Activated B cell treated with CpG ODN at 0.5 μM for 24 hours (primary cell): ENCODE data around the gene IGF1R. TPM values are rescaled to one million over a fixed set of nuclear protein-coding genes. Genes with fewer than 3 reads are reported as not detected.

Source experiments
- ATAC-seq: fragments of 200-7000 bp; cut with Tn5 transposase; one replicate; pipeline ENCODE4 v1.10.0; 2021; ENCODE audit warnings: low read depth, mild to moderate bottlenecking, moderate library complexity
- CTCF ChIA-PET: fragments of 350-600 bp; sonication (Branson Sonifier 250); formaldehyde crosslinking; loops from one replicate; lab custom pipeline; 2021; ENCODE audit warnings: antibody characterized with exemption; lab: Charles Lee
- POLR2A ChIA-PET: fragments of 350-600 bp; sonication (Branson Sonifier 250); formaldehyde crosslinking; loops from one replicate; lab custom pipeline; 2021; ENCODE audit warnings: antibody characterized with exemption; lab: Charles Lee
- DNase-seq: peaks from one replicate; pipeline ENCODE4 v3.0.0; 2022
- H3K27ac Mint-ChIP-seq: one replicate; pipeline ENCODE4 v1.8.0; 2020; ENCODE audit warnings: mixed read lengths
- H3K27me3 Mint-ChIP-seq: one replicate; pipeline ENCODE4 v1.8.0; 2021; ENCODE audit warnings: mixed read lengths
- H3K36me3 Mint-ChIP-seq: one replicate; pipeline ENCODE4 v1.8.0; 2021; ENCODE audit warnings: low read depth, mixed read lengths
- H3K4me1 Mint-ChIP-seq: one replicate; pipeline ENCODE4 v1.8.0; 2021; ENCODE audit warnings: mixed read lengths
- H3K4me3 Mint-ChIP-seq: one replicate; pipeline ENCODE4 v1.8.0; 2020; ENCODE audit warnings: mild to moderate bottlenecking, mixed read lengths
- H3K9me3 Mint-ChIP-seq: one replicate; pipeline ENCODE4 v1.8.0; 2020; ENCODE audit warnings: mixed read lengths
- CTCF ChIP-seq: fragments of 200-600 bp; IDR thresholded peaks from one replicate; pipeline ENCODE4 v1.8.0; 2022; ENCODE audit warnings: antibody characterized with exemption, mild to moderate bottlenecking
- intact Hi-C: fragments of 100-400 bp; cut with micrococcal nuclease; formaldehyde crosslinking; loops from one replicate; pipeline ENCODE4 v1.15.1; 2024
- total RNA-seq: library from RNA; stranded (reverse); gene quantifications from 2 replicates; pipeline ENCODE4 v1.2.3, GENCODE V29; 2022

IGF1R gene
- total RNA-seq, 1 donor from 2014 or later, result 6.7 TPM

GRCh38 chr15:98791046-98791701 lies 142.8 kb downstream of the IGF1R start:
- DNase-seq, result no peak
- Mint-ChIP-seq H3K36me3 (no peaks in the 10 kb centered on the region), H3K9me3 (no peaks in the 10 kb centered on the region), H3K27me3 (peaks cover 2% of the 10 kb centered on the region), H3K4me3 (no peak overlapping the region), H3K27ac (no peak overlapping the region), H3K4me1 (no peaks in the 10 kb centered on the region)
- CTCF ChIA-PET, result interaction anchor here (1.0 kb wide), 1 partner anchor 12 kb away, joined by 3 read pairs; no protein-coding TSS in a partner anchor
- ATAC-seq, result no peak
- POLR2A ChIA-PET, result no interaction called here
- no peak for TF ChIP-seq CTCF
- intact Hi-C loops, result no loop called here

- H3K36me3 Mint-ChIP-seq, result no peaks in the 10 kb centered on the region
- no peak overlapping the region for H3K4me3 Mint-ChIP-seq
- no peaks in the 10 kb centered on the region for H3K4me1 Mint-ChIP-seq
- ATAC-seq (no peak), DNase-seq (no peak)
- intact Hi-C loops, result no loop called here
- no peak for TF ChIP-seq CTCF
- POLR2A ChIA-PET, result no interaction called here
- no peak overlapping the region for H3K27ac Mint-ChIP-seq
- CTCF ChIA-PET, result interaction anchor here (1.0 kb wide), 1 partner anchor 13 kb away, joined by 3 read pairs; no protein-coding TSS in a partner anchor
- no peaks in the 10 kb centered on the region for H3K9me3 Mint-ChIP-seq
- H3K27me3 Mint-ChIP-seq, result peaks cover 2% of the 10 kb centered on the region
These were observed 143.8 kb downstream of the IGF1R start for GRCh38 chr15:98792117-98792516.

- Mint-ChIP-seq H3K9me3 (no peaks in the 10 kb centered on the region), H3K27ac (no peak overlapping the region), H3K36me3 (no peaks in the 10 kb centered on the region), H3K4me3 (no peak overlapping the region), H3K4me1 (no peaks in the 10 kb centered on the region), H3K27me3 (peaks cover 2% of the 10 kb centered on the region)
- POLR2A ChIA-PET, result no interaction called here
- DNase-seq (no peak), ATAC-seq (no peak)
- TF ChIP-seq CTCF, result no peak
- CTCF ChIA-PET, result no interaction called here
- intact Hi-C loops, result no loop called here
These were observed 145.9 kb downstream of the IGF1R start for GRCh38 chr15:98794211-98794610.

DNA sequence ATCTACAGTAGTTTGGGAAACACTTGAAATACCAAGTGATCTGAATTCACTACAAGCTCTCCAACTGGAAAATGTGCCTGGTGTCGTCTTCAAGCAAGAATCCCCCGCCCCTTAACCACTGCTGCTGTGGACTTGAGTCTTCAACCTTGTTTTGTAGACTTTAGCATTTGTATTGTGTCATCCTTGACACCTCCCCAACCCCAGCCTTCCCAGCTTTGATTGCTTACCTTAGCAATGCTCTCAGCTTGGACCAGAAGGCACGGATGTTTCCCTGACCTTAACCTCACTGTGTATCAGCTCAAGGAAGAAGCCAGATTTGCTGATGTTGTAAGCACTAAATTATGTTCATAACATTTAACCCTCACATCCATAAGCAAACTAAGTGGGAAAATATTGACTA lies 146.4 kb downstream of the IGF1R start:
- Mint-ChIP-seq H3K27me3 (peaks cover 2% of the 10 kb centered on the region), H3K4me3 (no peak overlapping the region), H3K4me1 (peaks cover 2% of the 10 kb centered on the region), H3K36me3 (no peaks in the 10 kb centered on the region), H3K27ac (no peak overlapping the region), H3K9me3 (no peaks in the 10 kb centered on the region)
- ChIA-PET CTCF (no interaction called here), POLR2A (no interaction called here)
- intact Hi-C loops, result no loop called here
- ATAC-seq (no peak), DNase-seq (no peak)
- no peak for TF ChIP-seq CTCF

DNA sequence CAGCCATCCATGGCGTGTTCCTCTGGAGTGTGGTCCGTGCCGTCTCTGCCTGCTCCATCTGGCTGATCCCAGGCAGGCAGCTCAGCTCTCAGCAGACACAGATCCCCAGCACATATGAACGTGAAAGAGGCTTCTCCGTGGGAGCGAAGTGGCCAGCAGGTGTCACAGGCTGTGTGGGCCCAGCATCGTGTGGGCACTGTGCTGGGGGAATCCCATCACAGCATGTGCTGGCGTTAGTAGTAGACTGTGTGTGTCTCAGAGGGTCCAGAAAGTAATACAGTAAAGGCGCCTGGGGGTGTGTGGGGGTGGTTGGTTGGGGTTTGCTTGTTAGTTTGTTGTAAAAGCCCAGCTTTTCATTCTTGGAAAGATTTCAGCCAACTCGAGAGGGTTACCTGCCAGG lies 147.6 kb downstream of the IGF1R start:
- H3K27ac Mint-ChIP-seq, result no peak overlapping the region
- ATAC-seq, result no peak
- POLR2A ChIA-PET, result no interaction called here
- intact Hi-C loops, result no loop called here
- no peak overlapping the region for H3K4me3 Mint-ChIP-seq
- peaks cover 2% of the 10 kb centered on the region for H3K4me1 Mint-ChIP-seq
- TF ChIP-seq CTCF, result no peak
- CTCF ChIA-PET, result interaction anchor here (1.3 kb wide), 1 partner anchor 35 kb away, joined by 3 read pairs; no protein-coding TSS in a partner anchor
- no peak for DNase-seq
- no peaks in the 10 kb centered on the region for H3K9me3 Mint-ChIP-seq
- peaks cover 2% of the 10 kb centered on the region for H3K27me3 Mint-ChIP-seq
- no peaks in the 10 kb centered on the region for H3K36me3 Mint-ChIP-seq
